ENCODE data around the gene MALL.

DNA sequence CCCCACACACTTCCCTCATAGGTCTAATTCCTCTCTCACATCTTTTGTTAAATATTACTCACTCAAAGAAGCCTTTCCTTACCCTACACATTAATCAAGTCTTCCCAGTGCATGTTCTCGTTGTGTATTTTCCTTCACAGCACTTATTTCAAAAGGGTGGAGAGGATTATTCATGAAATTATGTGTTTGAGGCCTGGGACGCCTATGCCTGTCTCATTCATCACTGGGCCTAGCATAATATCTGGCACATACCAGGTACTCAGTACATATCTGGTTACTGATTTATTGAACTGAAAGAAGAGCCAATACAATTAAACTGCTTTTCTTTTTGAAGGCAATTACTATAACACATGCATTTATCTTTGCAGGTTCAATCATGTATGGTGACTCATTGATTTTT, 15.1 kb upstream of the MALL start:
- TF ChIP-seq RARG (CRISPR knock-in tag; IDR thresholded peaks at IDR 0.05; ENCODE audit: low read depth) (no peak), PRPF4 (IDR thresholded peaks at IDR 0.05; ENCODE audit: low read depth, low read length, poor library complexity, severe bottlenecking) (no peak), SNAPC2 (CRISPR knock-in tag; IDR thresholded peaks at IDR 0.05) (no peak), ZNF816 (CRISPR knock-in tag; IDR thresholded peaks at IDR 0.05; ENCODE audit: borderline replicate concordance) (no peak), CHD2 (IDR thresholded peaks at IDR 0.05; ENCODE audit: low read depth, low read length) (no peak), ZNF136 (CRISPR knock-in tag; IDR thresholded peaks at IDR 0.05; ENCODE audit: low read depth) (no peak)
- TF ChIP-seq, protein P1, sequence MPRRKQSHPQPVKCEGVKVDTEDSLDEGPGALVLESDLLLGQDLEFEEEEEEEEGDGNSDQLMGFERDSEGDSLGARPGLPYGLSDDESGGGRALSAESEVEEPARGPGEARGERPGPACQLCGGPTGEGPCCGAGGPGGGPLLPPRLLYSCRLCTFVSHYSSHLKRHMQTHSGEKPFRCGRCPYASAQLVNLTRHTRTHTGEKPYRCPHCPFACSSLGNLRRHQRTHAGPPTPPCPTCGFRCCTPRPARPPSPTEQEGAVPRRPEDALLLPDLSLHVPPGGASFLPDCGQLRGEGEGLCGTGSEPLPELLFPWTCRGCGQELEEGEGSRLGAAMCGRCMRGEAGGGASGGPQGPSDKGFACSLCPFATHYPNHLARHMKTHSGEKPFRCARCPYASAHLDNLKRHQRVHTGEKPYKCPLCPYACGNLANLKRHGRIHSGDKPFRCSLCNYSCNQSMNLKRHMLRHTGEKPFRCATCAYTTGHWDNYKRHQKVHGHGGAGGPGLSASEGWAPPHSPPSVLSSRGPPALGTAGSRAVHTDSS (CRISPR knock-in tag; conservative IDR thresholded peaks at IDR 0.05), result no peak
- TF ChIP-seq, protein P2, sequence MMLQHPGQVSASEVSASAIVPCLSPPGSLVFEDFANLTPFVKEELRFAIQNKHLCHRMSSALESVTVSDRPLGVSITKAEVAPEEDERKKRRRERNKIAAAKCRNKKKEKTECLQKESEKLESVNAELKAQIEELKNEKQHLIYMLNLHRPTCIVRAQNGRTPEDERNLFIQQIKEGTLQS (CRISPR knock-in tag; IDR thresholded peaks at IDR 0.05), result no peak
- TF ChIP-seq, protein P3, sequence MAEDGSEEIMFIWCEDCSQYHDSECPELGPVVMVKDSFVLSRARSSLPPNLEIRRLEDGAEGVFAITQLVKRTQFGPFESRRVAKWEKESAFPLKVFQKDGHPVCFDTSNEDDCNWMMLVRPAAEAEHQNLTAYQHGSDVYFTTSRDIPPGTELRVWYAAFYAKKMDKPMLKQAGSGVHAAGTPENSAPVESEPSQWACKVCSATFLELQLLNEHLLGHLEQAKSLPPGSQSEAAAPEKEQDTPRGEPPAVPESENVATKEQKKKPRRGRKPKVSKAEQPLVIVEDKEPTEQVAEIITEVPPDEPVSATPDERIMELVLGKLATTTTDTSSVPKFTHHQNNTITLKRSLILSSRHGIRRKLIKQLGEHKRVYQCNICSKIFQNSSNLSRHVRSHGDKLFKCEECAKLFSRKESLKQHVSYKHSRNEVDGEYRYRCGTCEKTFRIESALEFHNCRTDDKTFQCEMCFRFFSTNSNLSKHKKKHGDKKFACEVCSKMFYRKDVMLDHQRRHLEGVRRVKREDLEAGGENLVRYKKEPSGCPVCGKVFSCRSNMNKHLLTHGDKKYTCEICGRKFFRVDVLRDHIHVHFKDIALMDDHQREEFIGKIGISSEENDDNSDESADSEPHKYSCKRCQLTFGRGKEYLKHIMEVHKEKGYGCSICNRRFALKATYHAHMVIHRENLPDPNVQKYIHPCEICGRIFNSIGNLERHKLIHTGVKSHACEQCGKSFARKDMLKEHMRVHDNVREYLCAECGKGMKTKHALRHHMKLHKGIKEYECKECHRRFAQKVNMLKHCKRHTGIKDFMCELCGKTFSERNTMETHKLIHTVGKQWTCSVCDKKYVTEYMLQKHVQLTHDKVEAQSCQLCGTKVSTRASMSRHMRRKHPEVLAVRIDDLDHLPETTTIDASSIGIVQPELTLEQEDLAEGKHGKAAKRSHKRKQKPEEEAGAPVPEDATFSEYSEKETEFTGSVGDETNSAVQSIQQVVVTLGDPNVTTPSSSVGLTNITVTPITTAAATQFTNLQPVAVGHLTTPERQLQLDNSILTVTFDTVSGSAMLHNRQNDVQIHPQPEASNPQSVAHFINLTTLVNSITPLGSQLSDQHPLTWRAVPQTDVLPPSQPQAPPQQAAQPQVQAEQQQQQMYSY (CRISPR knock-in tag; IDR thresholded peaks at IDR 0.05), result no peak
- TF ChIP-seq, protein P4, sequence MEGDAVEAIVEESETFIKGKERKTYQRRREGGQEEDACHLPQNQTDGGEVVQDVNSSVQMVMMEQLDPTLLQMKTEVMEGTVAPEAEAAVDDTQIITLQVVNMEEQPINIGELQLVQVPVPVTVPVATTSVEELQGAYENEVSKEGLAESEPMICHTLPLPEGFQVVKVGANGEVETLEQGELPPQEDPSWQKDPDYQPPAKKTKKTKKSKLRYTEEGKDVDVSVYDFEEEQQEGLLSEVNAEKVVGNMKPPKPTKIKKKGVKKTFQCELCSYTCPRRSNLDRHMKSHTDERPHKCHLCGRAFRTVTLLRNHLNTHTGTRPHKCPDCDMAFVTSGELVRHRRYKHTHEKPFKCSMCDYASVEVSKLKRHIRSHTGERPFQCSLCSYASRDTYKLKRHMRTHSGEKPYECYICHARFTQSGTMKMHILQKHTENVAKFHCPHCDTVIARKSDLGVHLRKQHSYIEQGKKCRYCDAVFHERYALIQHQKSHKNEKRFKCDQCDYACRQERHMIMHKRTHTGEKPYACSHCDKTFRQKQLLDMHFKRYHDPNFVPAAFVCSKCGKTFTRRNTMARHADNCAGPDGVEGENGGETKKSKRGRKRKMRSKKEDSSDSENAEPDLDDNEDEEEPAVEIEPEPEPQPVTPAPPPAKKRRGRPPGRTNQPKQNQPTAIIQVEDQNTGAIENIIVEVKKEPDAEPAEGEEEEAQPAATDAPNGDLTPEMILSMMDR (CRISPR knock-in tag; IDR thresholded peaks at IDR 0.05), result no peak
- TF ChIP-seq, protein P5, sequence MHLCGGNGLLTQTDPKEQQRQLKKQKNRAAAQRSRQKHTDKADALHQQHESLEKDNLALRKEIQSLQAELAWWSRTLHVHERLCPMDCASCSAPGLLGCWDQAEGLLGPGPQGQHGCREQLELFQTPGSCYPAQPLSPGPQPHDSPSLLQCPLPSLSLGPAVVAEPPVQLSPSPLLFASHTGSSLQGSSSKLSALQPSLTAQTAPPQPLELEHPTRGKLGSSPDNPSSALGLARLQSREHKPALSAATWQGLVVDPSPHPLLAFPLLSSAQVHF (CRISPR knock-in tag; IDR thresholded peaks at IDR 0.05), result no peak
